Measurements from ENCODE around the gene KIRREL3. TPM values are rescaled to one million over a fixed set of nuclear protein-coding genes. Genes with fewer than 3 reads are reported as not detected.

The KIRREL3 gene
- total RNA-seq, 1 experiment from 2014 or later: 0.44 TPM

DNA sequence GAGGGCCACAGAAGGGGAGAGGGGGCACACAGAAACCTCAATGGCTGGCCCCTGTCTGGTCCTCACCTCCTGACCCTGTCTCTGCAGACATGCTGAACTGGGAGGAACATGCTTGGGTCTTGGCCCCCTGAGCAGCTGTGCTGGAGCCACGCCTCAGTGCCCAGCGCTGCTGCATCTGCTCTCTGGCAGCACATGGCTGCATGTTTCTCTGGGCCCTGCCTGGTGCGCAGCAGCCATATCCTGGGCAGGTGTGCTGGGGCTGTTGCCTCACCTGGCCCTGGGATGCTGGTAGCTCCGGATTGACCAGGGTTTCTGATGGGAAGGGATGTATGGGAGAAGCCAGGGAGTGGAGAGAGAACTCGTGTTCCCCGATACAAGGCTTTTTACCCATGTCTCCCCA, 397.1 kb downstream of the KIRREL3 start:
- no peak overlapping the region for H3K4me2 ChIP-seq (ENCODE audit: low read length)
- POLR2A ChIA-PET (ENCODE audit: unreplicated experiment): no interaction called here
- BruUV-seq (replicated peaks): no TSS peak
- intact Hi-C loops (cut with micrococcal nuclease): no loop called here
- no peaks in the 10 kb centered on the region for H3F3A ChIP-seq (ENCODE audit: low read length, unreplicated experiment)
- ATAC-seq: no peak
- no peaks in the 10 kb centered on the region for H3K79me2 ChIP-seq (ENCODE audit: low read length)
- H3K27ac ChIP-seq (ENCODE audit: low read length): no peak overlapping the region
- no peaks in the 10 kb centered on the region for H3K36me3 ChIP-seq (ENCODE audit: low read depth, low read length)
- H2AFZ ChIP-seq (ENCODE audit: low read length): no peak overlapping the region
- peaks cover 92% of the 10 kb centered on the region for H3K27me3 ChIP-seq (ENCODE audit: low read length)
- H3K9me3 ChIP-seq (ENCODE audit: low read length): no peaks in the 10 kb centered on the region
- CTCF ChIA-PET: no interaction called here
- H3K4me3 ChIP-seq (ENCODE audit: low read length): no peak overlapping the region
- no peak overlapping the region for H3K9ac ChIP-seq (ENCODE audit: low read length)
- no peak for DNase-seq
- no peak for TF ChIP-seq EZH2phosphoT487 (IDR thresholded peaks at IDR 0.05; ENCODE audit: borderline replicate concordance, low read length)
- TF ChIP-seq, protein P1, sequence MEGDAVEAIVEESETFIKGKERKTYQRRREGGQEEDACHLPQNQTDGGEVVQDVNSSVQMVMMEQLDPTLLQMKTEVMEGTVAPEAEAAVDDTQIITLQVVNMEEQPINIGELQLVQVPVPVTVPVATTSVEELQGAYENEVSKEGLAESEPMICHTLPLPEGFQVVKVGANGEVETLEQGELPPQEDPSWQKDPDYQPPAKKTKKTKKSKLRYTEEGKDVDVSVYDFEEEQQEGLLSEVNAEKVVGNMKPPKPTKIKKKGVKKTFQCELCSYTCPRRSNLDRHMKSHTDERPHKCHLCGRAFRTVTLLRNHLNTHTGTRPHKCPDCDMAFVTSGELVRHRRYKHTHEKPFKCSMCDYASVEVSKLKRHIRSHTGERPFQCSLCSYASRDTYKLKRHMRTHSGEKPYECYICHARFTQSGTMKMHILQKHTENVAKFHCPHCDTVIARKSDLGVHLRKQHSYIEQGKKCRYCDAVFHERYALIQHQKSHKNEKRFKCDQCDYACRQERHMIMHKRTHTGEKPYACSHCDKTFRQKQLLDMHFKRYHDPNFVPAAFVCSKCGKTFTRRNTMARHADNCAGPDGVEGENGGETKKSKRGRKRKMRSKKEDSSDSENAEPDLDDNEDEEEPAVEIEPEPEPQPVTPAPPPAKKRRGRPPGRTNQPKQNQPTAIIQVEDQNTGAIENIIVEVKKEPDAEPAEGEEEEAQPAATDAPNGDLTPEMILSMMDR (conservative IDR thresholded peaks at IDR 0.05; ENCODE audit: low read depth, low read length): no peak
- no peak for TF ChIP-seq EZH2 (IDR thresholded peaks at IDR 0.05; ENCODE audit: low read length, unreplicated experiment)
- no peaks in the 10 kb centered on the region for H3K9me2 ChIP-seq (replicated peaks; ENCODE audit: low read length)
- H4K20me1 ChIP-seq (ENCODE audit: low read length): no peaks in the 10 kb centered on the region
- no peaks in the 10 kb centered on the region for H3K4me1 ChIP-seq (ENCODE audit: insufficient read depth, low read length)

DNA sequence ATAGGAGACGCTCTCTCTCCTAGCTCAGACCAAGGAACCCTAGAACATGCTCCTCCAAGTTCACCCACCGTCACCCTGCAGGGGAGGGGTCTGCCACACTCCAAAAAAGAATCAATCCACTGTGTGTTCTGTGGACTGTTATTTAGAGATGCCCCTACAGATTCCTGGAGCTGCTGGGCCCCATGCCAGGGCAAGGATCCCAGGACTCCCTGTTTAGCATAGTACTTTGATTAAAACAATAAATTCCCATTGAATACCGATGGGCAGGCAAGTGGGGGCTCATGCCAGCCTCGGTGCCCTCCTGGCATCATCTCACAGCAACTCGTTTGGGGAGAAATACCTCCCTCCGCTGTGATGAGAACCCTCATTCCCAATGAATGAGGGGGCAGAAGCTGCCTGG, 397.6 kb downstream of the KIRREL3 start:
- ChIA-PET POLR2A (ENCODE audit: unreplicated experiment) (no interaction called here), CTCF (no interaction called here)
- Histone ChIP-seq H3K9me3 (ENCODE audit: low read length) (no peaks in the 10 kb centered on the region), H3K36me3 (ENCODE audit: low read depth, low read length) (no peaks in the 10 kb centered on the region), H3K27ac (ENCODE audit: low read length) (no peak overlapping the region), H3K9me2 (replicated peaks; ENCODE audit: low read length) (no peaks in the 10 kb centered on the region), H4K20me1 (ENCODE audit: low read length) (no peaks in the 10 kb centered on the region), H3F3A (ENCODE audit: low read length, unreplicated experiment) (no peaks in the 10 kb centered on the region), H3K4me2 (ENCODE audit: low read length) (no peak overlapping the region), H3K4me3 (ENCODE audit: low read length) (no peak overlapping the region), H3K79me2 (ENCODE audit: low read length) (no peaks in the 10 kb centered on the region), H3K9ac (ENCODE audit: low read length) (no peak overlapping the region), H3K27me3 (ENCODE audit: low read length) (peaks cover 92% of the 10 kb centered on the region), H2AFZ (ENCODE audit: low read length) (no peak overlapping the region), H3K4me1 (ENCODE audit: insufficient read depth, low read length) (no peaks in the 10 kb centered on the region)
- no peak for DNase-seq
- intact Hi-C loops (cut with micrococcal nuclease): no loop called here
- TF ChIP-seq EZH2phosphoT487 (IDR thresholded peaks at IDR 0.05; ENCODE audit: borderline replicate concordance, low read length) (no peak), EZH2 (IDR thresholded peaks at IDR 0.05; ENCODE audit: low read length, unreplicated experiment) (no peak)
- TF ChIP-seq, protein P1 (conservative IDR thresholded peaks at IDR 0.05; ENCODE audit: low read depth, low read length): no peak
- no peak for ATAC-seq
- no TSS peak for BruUV-seq (replicated peaks)

DNA sequence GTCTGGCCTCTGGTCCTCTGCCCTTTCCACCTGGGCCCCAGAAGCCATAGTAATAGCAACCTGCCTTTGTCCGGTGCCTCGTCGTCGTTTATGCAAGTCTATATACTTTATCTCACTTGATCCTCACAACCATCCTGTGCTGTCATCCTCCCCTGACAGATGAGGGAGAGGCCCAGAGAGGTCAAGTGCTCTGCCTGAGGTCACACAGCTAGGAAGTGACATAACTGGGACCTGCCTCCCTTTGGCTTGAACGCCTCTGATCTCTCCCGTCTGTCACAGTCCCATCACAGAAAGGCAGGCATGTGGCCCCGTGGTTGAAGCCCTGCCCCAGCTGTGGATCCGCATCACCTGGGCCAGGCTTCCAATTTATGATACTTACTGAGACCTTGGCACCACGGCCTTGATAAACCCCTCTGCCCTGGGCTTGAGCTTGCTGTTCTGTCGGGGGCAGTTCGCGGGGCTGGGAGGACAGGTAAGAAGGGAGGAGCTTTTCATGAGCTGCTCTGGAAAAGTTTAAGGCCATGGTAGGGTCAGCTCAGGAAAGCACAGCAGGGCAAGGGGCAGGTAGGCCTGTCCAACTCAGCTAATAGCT, 398.1 kb downstream of the KIRREL3 start:
- no peaks in the 10 kb centered on the region for H3F3A ChIP-seq (ENCODE audit: low read length, unreplicated experiment)
- ChIA-PET POLR2A (ENCODE audit: unreplicated experiment) (no interaction called here), CTCF (no interaction called here)
- no peaks in the 10 kb centered on the region for H3K79me2 ChIP-seq (ENCODE audit: low read length)
- BruUV-seq (replicated peaks): no TSS peak
- intact Hi-C loops (cut with micrococcal nuclease): no loop called here
- no peak for DNase-seq
- TF ChIP-seq EZH2 (IDR thresholded peaks at IDR 0.05; ENCODE audit: low read length, unreplicated experiment): no peak
- no peak for TF ChIP-seq EZH2phosphoT487 (IDR thresholded peaks at IDR 0.05; ENCODE audit: borderline replicate concordance, low read length)
- TF ChIP-seq, protein P1 (conservative IDR thresholded peaks at IDR 0.05; ENCODE audit: low read depth, low read length): no peak
- no peak overlapping the region for H3K27ac ChIP-seq (ENCODE audit: low read length)
- H2AFZ ChIP-seq (ENCODE audit: low read length): no peak overlapping the region
- no peaks in the 10 kb centered on the region for H3K4me1 ChIP-seq (ENCODE audit: insufficient read depth, low read length)
- no peaks in the 10 kb centered on the region for H4K20me1 ChIP-seq (ENCODE audit: low read length)
- H3K9me2 ChIP-seq (replicated peaks; ENCODE audit: low read length): no peaks in the 10 kb centered on the region
- H3K4me3 ChIP-seq (ENCODE audit: low read length): no peak overlapping the region
- H3K9me3 ChIP-seq (ENCODE audit: low read length): no peaks in the 10 kb centered on the region
- H3K36me3 ChIP-seq (ENCODE audit: low read depth, low read length): no peaks in the 10 kb centered on the region
- ATAC-seq: no peak
- no peak overlapping the region for H3K4me2 ChIP-seq (ENCODE audit: low read length)
- no peak overlapping the region for H3K9ac ChIP-seq (ENCODE audit: low read length)
- peaks cover 95% of the 10 kb centered on the region for H3K27me3 ChIP-seq (ENCODE audit: low read length)

Data from PC-3 (cell line).